ENCODE results near the gene ORC5. TPM values are rescaled to one million over a fixed set of nuclear protein-coding genes. Genes with fewer than 3 reads are reported as not detected.

The ORC5 gene
- total RNA-seq, 1 experiment from 2014 or later: 25.9 TPM

GRCh38 chr7:104225451-104225850 is 17.6 kb upstream of the ORC5 start:
- Histone ChIP-seq H4K8ac (replicated peaks; ENCODE audit: insufficient read length, low read depth, low read length) (no peak overlapping the region), H2AK5ac (ENCODE audit: insufficient read length, low read length) (no peak overlapping the region), H3K14ac (ENCODE audit: insufficient read depth, low read length) (no peak overlapping the region), H3K56ac (ENCODE audit: insufficient read length, low read depth, low read length) (no peak overlapping the region), H3K79me1 (ENCODE audit: insufficient read depth, low read depth, low read length, poor library complexity, severe bottlenecking) (no peaks in the 10 kb centered on the region), H4K91ac (ENCODE audit: insufficient read length, low read depth, low read length) (no peak overlapping the region), H2BK5ac (ENCODE audit: insufficient read length, low read length) (no peak overlapping the region), H3K4me2 (ENCODE audit: insufficient read depth, insufficient read length, low read length) (no peak overlapping the region), H3K9me3 (ENCODE audit: control insufficient read depth, low read depth, low read length) (no peaks in the 10 kb centered on the region), H3T11ph (ENCODE audit: low read length) (no peak overlapping the region), H3K23ac (ENCODE audit: insufficient read length, low read depth, low read length) (no peak overlapping the region), H2BK12ac (ENCODE audit: insufficient read length, low read depth, low read length) (no peak overlapping the region), H2BK120ac (ENCODE audit: low read depth, low read length, poor library complexity, severe bottlenecking) (no peak overlapping the region), H4K20me1 (ENCODE audit: control insufficient read depth, insufficient read depth, insufficient read length) (no peaks in the 10 kb centered on the region), H3K27ac (ENCODE audit: insufficient read length, low read depth, low read length) (no peak overlapping the region), H2BK15ac (ENCODE audit: low read depth, low read length) (no peak overlapping the region), H3K9ac (ENCODE audit: extremely low read depth, insufficient read length, low read length) (no peak overlapping the region), H3K79me2 (ENCODE audit: insufficient read depth, low read length) (no peaks in the 10 kb centered on the region), H2BK20ac (ENCODE audit: low read depth, low read length, poor library complexity, severe bottlenecking) (no peak overlapping the region), H4K5ac (ENCODE audit: insufficient read length, low read depth, low read length) (no peak overlapping the region), H3K4me1 (ENCODE audit: insufficient read depth, low read length) (no peaks in the 10 kb centered on the region), H2AFZ (ENCODE audit: low read length) (no peak overlapping the region), H3K27me3 (ENCODE audit: insufficient read depth, low read length) (no peaks in the 10 kb centered on the region), H3K23me2 (ENCODE audit: insufficient read length, low read depth, low read length, poor library complexity, severe bottlenecking) (no peaks in the 10 kb centered on the region), H3K4ac (ENCODE audit: low read depth, low read length) (no peak overlapping the region), H3K18ac (ENCODE audit: insufficient read length, low read depth, low read length) (no peak overlapping the region)
- no peak for DNase-seq
- no peaks in the 10 kb centered on the region; the same call in 1 of the 2 replicates for H3K27me3 Mint-ChIP-seq (ENCODE audit: low read depth)
- no peaks in the 10 kb centered on the region; a peak in 1 of 4 replicates for H3K4me1 Mint-ChIP-seq
- H3K36me3 Mint-ChIP-seq (ENCODE audit: insufficient read depth in 1 of 3, low read depth in 3 of 3): no peaks in the 10 kb centered on the region
- no CpG with 5 or more reads among the region's 1 CpG for WGBS (ENCODE audit: extremely low coverage, insufficient read length, low lambda C conversion rate)
- H3K9me3 Mint-ChIP-seq: peaks cover 0 to under 1% of the 10 kb centered on the region in 2 experiments; a peak in 2 of 5 replicates
- no peak overlapping the region for H3K4me3 Mint-ChIP-seq
- TF ChIP-seq CTCF (conservative IDR thresholded peaks at IDR 0.05): no peak
- H3K27ac Mint-ChIP-seq: no peak overlapping the region
